HG03565 (cell line): ENCODE data around the gene ATF3.

Source experiments
- ATAC-seq: cut with Tn5 transposase; IDR thresholded peaks from one replicate; pipeline ENCODE4 v1.9.1; 2021; ENCODE audit warnings: mild to moderate bottlenecking, moderate library complexity; ENCODE audit not compliant: unreplicated experiment

The ATF3 gene

GRCh38 chr1:212586206-212587015, 22.1 kb upstream of the ATF3 start:
- ATAC-seq: peak; percentile 88

DNA sequence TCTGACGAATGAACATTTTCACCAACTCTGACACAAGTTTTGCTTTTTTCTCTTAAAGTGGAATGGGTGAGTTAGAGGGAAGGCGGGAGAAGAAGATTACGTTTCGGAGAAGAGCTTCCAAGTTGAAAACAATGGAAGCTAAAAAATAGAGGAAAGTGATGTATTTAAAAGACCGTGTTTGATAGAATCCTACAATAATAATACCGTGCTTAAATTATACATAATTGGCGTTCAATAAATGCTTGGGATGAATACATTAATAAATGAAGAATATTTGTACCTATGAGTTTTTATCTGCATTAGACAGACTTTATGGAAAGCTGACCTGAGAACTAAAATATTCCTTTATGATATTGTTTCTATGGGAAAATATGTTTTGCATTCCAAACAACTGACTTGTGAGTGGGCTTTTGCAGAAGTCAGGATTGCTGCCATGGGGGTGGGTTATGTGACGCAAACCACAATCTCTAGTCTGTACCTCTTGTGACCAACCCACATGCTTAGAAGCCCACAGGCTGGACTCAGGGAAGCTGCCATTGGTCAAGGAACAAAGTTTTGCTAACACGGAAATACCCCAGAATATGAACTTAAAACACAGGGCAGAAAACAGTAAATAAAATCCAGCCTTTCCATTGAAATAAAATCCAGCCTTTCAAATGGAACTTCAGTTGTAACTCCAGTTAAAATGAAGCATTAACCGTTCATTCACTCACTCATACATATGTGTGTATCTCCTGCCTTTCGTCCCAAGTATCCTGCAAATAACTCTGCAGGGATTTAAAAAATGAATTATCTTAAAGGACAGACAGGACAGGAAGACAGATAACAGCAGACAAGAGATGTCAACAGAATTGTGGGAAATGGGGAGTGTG, 21.3 kb upstream of the ATF3 start:
- ATAC-seq: no peak

- no peak for ATAC-seq
These were observed 20.6 kb upstream of the ATF3 start for GRCh38 chr1:212587888-212588510.

- no peak for ATAC-seq
These were observed 19.1 kb upstream of the ATF3 start for GRCh38 chr1:212589446-212589845.

DNA sequence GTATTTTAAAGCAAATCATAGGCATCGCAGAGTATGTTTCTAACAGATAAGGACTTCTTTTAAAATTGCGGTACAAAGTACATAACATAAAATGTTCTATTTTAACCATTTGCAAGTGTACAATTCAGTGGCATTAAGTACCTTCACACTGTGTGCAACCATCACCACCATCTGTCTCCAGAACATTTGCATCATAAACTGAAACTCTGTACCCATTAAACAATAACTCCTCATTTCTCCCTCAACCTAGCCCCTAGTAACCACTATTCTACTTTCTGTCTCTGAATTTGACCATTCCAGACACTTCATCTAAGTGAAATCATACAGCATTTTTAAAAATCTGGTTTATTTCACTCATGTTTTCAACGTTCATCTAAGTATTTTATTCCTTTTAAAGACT, 16.6 kb upstream of the ATF3 start:
- no peak for ATAC-seq

DNA sequence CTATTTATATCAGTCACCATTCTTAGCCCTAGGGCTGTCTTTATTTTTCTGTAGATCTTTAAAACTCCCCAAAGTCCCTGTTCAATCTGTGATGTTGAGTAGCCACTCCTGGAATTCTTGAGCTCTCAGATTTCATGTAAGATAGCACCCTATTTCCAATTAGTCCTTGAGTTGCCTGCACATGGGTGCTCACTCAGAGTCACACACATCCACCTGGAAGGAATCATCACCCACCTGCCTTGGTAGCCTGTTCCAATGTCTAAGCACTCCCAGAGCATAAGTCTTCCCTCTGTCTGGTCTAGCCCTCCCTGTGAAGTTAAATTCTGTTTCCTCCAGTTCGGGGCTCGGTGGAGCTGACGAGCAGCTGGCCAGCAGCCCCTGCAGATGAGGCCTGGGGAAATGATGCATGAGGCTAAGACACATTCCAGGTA, 14.7 kb upstream of the ATF3 start:
- no peak for ATAC-seq

DNA sequence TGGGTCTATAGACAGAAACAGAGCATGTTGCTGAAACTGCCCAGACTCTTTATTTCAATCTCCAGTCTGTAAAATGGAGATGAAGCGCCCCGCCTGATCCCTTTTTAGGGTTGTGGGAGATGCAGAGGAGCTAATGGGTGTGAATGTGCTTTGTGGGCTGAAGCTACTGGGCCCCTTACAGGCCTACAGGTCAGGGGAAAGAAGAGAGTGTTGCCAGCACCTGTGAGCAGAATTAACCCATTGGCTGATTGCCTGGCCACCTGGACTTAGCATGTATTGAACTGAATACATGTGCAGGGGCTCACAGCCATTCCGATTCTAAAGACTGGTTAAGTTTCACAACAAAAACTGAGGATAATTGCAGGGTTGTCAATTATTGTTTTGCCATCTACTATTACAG, 13.9 kb upstream of the ATF3 start:
- ATAC-seq: no peak

- no peak for ATAC-seq
These were observed 13.3 kb upstream of the ATF3 start for GRCh38 chr1:212595229-212595628.

- peak; percentile 93 for ATAC-seq
These were observed 12.5 kb upstream of the ATF3 start for GRCh38 chr1:212595787-212596714.

- ATAC-seq: no peak
These were observed 11.8 kb upstream of the ATF3 start for GRCh38 chr1:212596798-212597197.

DNA sequence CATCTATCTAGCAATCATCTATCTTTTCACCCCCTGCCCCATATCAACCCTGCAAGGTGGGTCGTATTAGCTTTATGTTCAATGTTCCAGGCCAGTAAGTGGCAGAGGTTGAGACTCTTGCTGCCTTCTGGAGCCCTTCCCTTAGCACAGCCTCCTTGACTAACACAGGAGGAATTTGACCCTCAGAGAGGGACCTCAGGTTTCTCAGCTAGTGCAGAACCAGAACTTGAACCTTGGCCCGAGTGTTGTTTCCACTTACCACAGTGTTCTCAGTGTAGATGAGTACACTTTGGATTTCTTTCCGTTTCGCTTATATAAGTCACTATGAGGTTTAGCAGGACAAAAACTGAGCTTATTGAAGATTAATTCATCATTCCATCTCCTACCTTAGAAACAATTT, 11.1 kb upstream of the ATF3 start:
- no peak for ATAC-seq

GRCh38 chr1:212600071-212600915, 8.3 kb upstream of the ATF3 start:
- ATAC-seq: no peak

- ATAC-seq: no peak
These were observed 7.6 kb upstream of the ATF3 start for GRCh38 chr1:212600980-212601379.

DNA sequence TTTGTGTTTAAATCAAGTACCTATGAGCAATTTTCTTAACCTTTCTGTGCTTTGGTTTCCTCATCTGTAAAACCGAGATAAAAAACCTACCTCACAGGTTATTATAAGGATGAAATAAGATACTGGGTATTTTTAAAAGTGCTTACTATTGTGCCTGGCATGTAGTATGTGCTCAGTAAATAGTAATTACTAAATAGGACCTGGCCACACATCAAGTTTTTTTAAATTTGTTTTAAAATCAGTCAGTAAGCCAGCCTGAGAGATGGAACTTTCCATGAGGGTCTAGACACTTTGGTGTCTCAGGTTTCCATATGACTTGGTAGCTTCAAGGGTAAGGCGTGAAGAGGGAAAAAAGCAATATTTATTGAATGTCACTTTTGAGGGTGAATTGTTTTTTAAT, 7.0 kb upstream of the ATF3 start:
- ATAC-seq: no peak

DNA sequence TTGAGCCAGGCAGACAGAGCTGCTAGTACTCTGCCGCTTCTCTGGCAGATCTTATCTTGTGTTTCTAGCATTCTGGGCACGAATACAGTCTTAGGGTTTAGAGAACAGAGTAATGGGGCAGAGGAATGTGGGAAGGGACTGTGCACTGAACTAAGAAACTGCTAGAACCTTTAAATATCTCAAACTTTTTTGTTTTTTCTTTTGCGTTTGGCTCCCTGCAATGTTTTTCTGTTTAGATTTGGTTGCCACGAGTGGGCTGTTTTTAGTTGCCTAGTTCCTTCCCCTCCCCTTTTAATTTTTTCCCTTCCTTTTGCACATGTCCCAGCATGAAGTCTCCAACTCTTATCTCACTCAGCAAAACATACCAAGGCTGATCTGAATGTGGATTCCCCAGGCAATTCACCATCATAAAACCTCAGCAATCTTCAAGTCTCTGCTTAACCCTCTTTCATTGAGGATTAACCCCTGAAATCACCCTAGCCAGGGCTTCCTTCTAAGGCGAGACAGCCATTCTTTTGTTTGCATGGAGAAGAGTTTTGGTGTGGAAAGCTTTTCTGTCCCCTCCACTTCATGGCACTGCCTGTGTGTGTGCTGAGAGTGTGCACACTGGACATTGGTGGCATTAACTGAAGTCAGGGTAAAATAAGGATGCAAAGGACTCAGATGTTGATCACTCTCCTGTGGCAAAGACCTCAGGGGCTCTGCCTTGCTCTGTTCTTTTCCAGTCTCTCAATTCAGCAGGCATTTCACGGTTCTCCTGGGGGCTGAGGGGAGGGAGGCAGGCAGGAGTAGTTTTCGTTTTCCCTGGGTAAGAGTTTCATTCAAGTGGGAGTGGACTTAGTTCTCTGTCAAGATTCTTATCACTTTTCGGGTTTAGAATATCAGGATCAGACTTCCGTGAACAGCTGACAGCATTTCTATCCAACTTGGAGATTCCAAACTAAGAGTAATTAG, 2.8 kb upstream of the ATF3 start:
- ATAC-seq: no peak

DNA sequence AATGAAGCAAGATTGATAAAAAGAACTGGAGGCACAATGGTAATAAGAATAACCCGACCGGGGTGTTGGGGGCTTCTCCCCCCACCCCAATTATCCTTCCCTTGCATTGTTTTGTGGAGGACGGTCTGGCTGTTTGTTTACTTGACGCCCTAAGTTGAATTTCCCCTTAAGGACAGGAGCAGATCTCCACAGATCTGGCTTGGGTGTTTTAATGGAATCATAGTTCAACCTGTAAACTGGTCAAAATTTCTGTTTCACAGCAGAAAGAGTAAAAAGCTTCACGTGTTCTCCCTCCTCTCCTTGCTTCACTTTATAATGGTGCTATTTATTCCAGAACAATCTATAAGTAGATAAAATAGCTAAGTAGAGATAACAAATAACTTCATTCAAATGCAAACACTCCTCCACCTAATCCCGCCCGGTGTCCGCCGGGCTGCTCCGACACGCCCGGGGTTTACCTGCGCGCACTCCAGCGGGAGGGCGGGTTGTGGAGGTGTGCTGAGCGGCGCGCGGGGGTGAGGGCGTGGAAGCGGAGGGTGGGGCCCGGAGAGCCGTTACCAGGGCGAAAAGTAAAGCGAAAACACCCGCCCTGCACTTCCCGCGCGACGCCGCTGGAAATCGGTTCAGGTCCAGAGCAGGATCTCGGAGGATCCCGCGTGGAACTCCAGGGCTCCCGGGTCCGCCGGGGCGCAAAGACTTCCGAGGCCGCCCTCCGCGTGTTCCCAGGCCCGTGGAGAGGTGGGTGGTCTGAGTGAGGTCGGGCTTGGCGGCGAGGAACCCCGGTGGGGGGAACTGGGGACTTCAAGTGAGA, 2.0 kb upstream of the ATF3 start:
- ATAC-seq: no peak

DNA sequence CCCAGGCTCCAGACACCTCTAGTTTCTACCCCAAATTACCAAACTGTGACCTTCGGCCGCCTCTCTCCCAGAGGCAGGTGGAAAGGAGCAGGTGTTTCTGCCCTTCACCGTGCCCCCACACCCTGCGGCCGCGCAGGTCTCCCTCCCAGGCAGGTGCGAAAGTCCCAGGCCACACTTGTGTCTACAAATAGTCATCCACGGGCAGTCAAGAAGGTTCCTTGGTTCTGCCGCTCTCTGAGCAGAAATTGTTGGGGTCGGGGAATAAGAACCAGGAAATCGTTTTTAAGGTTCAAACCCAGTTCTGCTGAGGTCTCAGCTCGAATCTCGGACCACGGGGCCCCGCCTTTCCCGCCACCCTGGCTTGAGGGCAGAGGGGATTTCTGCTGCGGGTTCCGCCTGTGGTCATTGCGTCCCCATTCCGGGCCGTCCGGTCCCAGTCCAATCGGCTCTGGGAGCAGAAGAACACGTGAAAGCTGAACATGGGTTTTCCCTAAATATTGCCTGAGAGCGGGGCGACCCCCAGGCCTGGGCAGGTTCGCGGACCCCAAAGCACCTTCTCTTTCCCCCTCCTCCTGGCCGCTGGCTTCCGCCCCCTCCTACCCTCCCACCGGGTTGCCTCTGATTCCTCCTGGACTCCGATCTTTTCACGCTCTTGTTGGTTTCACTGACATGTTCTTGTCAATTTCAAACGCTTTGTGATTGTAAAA, 1.2 kb upstream of the ATF3 start:
- ATAC-seq: no peak
